ENCODE measurements around the gene PPEF1. TPM values are rescaled to one million over a fixed set of nuclear protein-coding genes. Genes with fewer than 3 reads are reported as not detected.

The PPEF1 gene, protein sequence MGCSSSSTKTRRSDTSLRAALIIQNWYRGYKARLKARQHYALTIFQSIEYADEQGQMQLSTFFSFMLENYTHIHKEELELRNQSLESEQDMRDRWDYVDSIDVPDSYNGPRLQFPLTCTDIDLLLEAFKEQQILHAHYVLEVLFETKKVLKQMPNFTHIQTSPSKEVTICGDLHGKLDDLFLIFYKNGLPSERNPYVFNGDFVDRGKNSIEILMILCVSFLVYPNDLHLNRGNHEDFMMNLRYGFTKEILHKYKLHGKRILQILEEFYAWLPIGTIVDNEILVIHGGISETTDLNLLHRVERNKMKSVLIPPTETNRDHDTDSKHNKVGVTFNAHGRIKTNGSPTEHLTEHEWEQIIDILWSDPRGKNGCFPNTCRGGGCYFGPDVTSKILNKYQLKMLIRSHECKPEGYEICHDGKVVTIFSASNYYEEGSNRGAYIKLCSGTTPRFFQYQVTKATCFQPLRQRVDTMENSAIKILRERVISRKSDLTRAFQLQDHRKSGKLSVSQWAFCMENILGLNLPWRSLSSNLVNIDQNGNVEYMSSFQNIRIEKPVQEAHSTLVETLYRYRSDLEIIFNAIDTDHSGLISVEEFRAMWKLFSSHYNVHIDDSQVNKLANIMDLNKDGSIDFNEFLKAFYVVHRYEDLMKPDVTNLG
- 1 to 10 TPM in 3 of 12 donors, under 1 TPM in 7, not detected in 2; 0.34 to 1.4 (median 0.68) TPM for polyA plus RNA-seq (ENCODE audit: insufficient read length in 12 of 12)
- long read RNA-seq, donor 1: 0 reads
- long read RNA-seq, donor 2: 0 reads
- long read RNA-seq, donor 3: 0 reads
- long read RNA-seq, donor 4: 0 reads
- long read RNA-seq, donor 5: 0 reads
- long read RNA-seq, donor 6: 0 reads
- long read RNA-seq, donor 7: 0 reads
- long read RNA-seq, donor 8: 0 reads
- long read RNA-seq, donor 9: 0 reads
- long read RNA-seq, donor 10: 0 reads
- long read RNA-seq, donor 11: 0 reads

DNA sequence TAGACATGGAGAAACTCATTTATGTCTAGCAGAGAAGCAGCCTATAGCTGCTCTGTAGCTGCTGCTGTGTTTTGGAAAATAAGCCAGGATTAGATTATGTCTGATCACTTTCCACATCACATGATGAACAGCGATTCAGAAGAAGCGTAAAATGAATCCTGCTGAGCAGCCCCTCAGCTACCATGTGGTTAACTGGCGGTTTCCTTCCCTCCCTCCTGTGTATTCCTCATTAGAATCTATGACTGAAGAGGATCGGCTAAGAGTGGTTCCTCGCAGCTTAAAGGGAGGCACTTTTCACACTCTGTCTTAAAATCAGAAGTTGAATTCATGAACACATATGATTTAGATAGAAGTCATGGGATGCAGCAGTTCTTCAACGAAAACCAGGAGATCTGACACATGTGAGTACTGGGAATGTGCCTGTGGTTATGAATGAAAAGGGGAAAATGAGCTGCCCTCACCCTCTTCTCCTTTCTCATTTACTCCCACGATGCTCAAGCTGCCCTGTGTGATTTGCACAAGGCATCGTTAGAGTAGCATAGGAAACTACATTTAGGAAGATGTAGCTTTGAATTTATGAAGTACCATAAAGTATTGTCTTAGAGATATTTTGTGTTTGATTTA lies at the start of gene PPEF1:
TSS of gene PPEF1 (plus strand) at position 220 of the 624 bp plus-strand sequence. CDS start at position 356, 136 bp downstream.
- DNase-seq: peak; percentile 11

GRCh38 chrX:18661273-18661672 lies 46.2 kb upstream of the PPEF1 start:
- no peak for DNase-seq

DNA sequence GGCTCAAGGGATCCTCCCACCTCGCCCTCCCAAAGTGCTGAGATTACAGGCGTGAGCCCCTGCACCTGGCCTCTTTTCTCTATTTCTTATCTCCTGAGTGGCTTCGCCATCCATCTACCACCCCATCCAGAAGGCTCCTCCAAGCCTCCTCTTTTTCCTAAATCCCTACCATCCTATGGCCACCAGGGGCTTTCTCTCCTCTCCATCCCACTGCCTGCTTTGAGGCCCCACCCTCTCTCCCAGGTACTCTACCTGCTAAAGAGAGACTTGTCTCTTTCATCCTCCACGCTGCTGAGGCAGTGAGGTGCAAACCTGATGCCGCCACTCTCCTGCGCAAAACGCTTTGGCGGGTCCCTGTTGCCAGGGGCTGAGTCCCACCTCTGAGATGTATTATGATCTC lies 42.5 kb upstream of the PPEF1 start:
- DNase-seq: no peak

DNA sequence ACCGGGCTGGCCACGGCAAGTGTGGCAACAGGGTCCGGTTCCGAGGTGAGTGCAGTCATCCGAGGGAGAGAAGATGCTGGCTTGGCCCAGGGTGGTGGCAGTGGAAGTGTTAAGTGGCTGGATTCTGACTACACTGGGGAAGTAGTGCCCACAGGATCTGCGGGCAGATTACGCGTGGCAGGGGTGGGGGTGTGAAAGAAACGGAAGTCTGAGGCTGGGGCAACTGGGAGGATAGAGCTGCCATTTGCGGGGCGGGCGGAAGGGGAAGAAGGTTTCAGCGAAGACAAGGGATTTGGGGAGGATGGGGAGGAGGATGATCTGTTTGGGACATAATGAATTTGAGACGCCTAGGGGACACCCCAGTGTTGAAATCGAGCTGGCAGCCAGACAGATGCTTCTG lies 40.8 kb upstream of the PPEF1 start:
- DNase-seq: no peak

DNA sequence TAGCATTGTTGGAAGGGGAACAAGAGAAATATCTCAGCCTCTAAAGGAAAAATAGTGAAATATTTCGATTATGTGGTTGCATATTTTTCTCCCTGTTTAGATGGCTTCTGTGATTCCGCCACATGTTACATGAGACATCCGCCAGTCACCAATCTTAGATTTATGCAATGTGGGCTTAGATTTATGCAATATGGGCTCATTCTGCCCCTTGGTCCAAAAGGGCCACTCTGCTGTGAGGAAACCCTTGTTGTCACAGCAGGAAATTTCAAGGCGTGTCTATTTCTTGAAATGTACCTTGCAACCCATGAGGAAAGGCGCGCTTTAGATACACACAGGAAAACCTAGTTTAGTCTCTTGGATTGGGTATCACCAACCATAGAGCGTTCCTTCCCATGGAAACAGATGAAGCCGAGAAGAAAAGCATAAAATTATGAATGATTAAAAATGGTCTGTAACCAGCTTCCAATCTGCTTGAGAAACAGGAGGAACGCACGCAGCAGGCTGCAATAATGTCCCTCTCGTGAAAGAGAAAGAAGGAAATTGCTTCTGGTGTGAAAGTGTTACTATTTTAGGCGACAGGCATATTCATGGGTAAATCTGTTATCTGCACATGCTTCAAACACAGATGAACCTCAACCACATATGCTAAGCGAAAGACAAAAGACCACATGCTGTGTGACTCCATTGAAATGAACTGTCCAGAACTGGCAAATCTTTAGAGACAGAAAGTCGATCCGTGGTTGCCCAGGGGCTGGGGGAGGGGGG lies 39.2 kb upstream of the PPEF1 start:
- no peak for DNase-seq

- no peak for DNase-seq
These were observed 35.4 kb upstream of the PPEF1 start, which contains the start of gene RS1 for GRCh38 chrX:18672008-18672407. Gene RS1, minus strand, starts transcription at chrX:18672108. Its CDS starts 40 bp downstream, at chrX:18672068.

GRCh38 chrX:18674417-18674787 lies 33.0 kb upstream of the PPEF1 start:
- no peak for DNase-seq

GRCh38 chrX:18674788-18675735 lies 32.4 kb upstream of the PPEF1 start:
- DNase-seq: peak; percentile 88

- DNase-seq: no peak
These were observed 31.4 kb upstream of the PPEF1 start for GRCh38 chrX:18676050-18676449.

DNA sequence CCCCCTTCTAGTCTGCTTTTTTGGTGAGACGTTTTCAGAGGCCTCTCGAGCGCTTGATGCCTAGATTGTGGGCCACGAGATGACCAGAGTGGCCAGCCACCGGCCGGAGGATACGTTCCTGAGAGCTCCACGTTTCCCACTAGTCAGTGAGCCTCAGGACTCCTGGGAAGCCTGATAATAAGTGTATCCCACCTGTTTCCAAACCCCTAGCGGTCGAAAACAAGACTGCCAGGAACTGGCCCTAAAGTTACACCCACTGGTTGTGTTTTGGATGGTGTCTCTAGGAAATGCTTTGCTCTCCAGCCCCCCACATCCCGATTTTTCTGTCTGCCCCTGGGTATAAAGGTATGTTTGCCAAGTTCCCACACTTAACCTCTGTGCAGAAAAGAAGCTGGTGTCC lies 31.0 kb upstream of the PPEF1 start:
- DNase-seq: no peak

- no peak for DNase-seq
These were observed 30.1 kb upstream of the PPEF1 start for GRCh38 chrX:18677161-18677869.

DNA sequence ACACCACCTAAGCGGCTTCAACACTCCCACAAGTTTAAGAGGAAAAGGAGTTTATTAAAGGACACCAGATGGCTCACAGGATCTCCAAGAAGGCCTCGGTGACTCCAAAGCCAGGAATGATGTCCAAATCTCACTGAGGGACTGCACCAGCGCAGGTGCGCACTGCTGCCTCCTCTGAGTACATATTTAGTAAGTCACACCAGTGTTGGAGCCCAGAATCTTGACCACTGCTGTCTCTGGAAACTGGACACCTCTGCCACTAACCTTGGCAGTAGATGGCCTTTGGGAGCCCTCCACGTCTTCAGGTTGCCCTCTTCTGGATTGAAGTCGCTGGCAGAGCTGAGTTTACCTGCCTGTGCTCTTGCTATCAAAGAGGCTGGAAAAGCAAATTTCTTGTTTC lies 25.4 kb upstream of the PPEF1 start:
- DNase-seq: no peak

DNA sequence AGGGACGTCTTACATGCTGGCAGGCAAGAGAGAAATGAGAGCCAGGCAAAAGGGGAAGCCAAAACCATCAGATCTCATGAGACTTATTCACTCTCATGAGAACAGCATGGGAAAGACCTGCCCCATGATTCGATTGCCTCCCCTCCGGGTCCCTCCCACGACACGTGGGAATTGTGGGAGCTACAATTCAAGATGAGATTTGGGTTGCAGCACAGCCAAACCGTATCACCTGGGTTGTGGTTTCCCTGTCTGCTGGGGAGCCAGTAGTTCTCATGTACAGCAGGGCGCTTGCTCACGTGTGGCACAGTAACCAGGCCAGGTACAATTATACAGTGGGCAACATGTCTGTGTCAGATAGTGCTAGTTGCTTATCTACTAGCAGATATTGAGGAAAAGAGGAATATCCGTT lies 24.5 kb upstream of the PPEF1 start:
- DNase-seq: no peak

DNA sequence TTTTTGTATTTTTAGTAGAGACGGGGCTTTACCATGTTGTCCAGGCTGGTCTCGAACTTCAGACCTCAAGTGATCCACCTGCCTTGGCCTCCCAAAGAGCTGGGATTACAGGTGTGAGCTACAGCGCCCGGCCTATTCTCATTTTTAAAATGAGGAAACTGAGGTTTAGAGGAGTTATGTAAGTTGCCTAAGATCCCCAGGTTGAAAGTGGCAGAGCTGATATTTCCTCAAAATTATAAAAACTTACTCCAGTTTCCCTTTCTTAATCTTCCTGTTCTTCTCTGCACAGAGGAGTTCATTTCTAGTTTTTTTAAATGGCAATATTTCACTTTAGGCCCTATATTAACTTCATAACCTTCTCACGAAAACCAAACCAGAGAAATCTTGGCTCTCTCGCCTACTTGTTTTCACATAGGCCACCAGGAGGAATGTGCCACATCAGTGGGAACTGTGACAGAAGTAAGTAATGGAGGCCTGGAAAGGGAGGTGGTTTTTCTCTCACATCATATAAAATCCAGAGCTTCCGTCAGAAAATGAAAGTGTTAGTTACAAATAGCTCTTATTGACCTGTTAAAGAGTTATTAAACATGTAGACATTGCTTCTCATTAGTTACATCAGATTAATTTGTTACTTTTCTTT lies 19.5 kb upstream of the PPEF1 start:
- DNase-seq: no peak

DNA sequence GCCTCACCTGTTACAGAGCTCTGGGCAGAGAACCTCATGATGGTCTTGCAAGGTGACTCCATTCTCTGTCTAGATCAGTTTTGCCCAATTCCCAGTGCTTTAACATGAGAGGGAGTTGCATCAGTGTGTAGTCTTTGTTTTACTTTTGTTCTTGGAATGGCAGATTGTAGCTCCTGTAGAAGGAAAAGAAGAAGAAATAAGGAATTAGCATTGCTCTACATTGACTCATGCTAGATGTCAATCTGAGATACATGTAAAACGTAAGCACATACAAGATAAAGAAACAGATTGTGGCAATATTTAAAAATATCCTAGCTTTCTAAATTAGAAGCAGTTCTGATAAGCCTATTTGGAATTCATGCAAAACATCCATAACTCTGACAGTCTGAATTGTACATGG lies 16.0 kb upstream of the PPEF1 start:
- DNase-seq: no peak

GRCh38 chrX:18692541-18692940 lies 14.9 kb upstream of the PPEF1 start:
- DNase-seq: no peak

- no peak for DNase-seq
These were observed 10.8 kb upstream of the PPEF1 start for GRCh38 chrX:18696653-18697052.

DNA sequence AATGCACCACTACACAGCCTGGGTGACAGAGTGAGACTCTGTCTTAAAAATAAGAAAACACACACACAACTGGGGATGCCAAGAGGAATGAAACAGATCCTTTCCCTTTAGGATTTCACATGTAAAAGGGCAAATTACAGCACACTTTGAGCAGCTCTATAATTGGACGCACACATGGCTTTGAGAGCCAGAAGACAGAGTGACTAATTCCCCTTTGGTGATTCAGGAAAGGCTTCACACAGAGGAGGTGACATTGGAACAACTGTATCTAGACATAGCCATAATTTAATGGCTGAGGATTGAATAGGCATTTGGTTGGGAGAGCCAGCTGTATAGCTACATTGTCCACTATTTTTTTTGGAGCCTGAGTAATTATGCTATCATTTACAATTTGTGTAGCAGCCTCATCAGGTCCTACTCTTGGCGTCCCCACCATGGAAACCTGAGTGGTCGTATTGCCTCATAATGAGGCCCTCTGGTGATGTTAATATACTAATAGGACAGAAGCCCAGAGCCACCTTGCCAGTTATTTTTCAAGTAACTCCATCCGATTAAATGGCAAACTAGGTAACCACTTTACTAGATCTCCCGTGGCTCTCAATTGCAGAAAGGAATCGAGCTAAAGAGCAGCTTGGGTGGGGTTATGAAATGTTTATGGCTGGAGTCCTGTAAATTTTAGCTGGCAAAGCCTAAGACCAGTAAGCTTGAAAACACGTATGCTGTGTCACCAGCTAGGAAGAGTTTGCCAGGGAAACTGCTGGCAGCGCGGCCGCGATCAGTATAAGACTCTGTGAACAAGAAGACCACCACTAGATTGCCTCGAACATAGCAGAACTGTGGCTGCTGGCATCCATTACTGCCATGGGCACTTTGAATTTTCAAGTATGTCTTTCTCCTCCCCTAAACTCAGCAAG lies 8.5 kb upstream of the PPEF1 start:
- DNase-seq: no peak
